Cerebellar nuclear complex (tissue), 1 donor: ENCODE results near the gene ANGPTL4.
"Not testable (repeated sequence)": the region's sequence is repeated elsewhere in the genome, so short reads cannot be mapped to it uniquely, and the experiment has no call there.

Source experiments
- DNase-seq, 2 experiments: peaks; one replicate each; lab custom pipeline; 2025; lab: John Stamatoyannopoulos, UW

Gene ANGPTL4

DNA sequence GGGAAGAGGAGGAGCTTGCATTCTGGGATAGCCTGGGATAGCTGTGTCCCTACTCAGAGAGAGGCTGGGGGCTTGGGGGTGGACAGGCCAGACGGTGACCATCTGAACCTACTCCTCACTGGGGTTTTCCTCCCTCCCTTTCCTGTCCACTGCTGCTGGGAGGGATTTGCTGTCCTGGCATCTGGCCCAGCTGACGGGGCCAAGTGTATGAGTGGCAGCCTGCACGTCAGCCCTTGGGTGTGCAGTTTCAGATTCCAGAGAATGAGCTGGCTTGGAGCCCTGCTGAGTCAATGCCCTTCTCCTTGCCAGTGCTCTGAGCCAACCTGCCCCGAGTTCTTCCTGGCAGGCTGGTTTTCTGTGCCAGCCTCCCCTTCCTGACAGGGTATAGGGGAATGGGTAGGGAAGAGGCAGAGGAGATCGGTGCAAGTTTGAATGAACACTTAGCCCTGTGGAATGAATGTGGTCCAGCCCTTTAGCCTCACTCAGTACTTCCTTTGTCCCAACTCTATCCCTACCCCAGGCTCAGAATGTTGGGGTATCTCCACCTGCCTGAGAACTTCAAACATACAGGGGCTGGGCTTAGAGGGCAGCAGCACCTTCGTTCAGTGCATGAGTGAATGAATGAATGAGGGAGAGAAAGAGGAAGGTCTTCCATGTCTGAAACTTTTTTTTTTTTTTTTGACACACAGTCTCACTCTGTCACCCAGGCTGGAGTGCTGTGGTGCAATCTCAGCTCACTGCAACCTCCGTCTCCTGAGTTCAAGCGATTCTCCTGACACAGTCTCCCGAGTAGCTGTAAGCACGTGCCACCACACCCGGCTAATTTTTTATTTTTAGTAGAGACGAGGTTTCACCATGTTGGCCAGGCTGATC is 1.8 kb upstream of the ANGPTL4 start:
- no peak for DNase-seq

DNA sequence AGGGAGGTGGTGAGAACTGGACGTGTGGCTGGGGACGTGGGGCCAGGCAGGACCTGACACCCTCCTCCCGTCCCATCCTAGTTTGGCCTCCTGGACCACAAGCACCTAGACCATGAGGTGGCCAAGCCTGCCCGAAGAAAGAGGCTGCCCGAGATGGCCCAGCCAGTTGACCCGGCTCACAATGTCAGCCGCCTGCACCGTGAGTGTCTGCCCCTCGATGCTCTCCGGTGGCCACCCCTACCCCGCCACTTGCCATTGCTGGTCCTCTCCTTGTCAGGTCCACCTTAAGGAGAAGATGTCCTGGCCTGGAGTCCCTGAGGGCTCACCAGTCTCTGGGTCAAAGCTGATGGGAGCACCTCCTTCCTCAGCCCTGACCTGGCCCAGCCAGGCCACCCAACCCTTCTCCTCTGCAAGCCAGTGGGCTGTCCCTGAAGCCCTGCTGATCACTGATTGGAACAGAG is 2.2 kb downstream of the ANGPTL4 start:
- DNase-seq = no peak

DNA sequence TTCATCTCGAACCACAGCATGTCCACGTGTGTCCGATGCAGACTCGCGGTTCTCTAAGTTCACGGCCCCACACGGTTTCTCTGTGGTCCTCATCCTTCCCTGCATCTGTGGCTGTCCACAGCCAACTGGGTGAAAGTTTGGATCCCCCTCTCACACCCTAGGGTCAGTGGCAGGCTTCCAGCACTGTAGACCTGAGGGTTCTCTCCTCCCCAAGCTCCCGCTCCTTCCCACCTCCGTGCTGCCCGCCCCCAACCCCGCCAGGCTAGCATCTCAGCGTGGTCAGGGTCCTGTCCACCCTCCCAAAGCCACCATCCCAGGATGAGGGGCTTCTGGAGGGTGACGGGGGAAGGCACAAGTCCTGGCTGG is 3.0 kb downstream of the ANGPTL4 start:
- no peak for DNase-seq

DNA sequence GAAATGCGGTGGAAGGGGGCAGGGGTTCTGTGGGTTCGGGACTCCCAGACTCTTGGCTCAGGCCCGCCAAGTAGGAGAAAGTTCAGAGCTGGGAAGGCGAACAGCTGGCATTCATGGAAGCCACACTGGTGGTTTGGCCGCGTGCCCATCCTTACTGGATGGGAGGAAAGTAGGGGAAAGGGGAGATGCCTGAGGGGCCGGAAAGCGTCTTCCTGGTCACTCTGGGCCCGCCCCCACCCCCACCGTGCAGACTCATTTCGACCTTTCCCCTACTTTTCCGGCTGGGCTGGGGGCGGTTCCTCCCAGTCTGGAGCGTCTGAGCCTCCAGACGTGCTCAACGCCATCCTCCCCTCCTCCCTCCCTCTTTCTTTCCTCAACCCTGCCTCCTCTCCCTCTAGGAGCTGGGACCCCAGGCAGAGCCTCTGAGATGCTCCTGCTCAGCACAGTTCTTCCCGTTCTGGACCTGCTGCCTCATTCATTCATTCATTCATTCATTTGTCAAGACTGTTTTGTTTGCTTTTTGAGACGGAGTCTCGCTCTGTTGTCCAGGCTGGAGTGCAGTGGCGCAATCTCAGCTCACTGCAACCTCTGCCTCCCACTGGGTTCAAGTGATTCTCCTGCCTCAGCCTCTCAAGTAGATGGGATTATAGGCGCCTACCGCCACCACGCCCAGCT is 3.5 kb downstream of the ANGPTL4 start:
- no peak for DNase-seq

DNA sequence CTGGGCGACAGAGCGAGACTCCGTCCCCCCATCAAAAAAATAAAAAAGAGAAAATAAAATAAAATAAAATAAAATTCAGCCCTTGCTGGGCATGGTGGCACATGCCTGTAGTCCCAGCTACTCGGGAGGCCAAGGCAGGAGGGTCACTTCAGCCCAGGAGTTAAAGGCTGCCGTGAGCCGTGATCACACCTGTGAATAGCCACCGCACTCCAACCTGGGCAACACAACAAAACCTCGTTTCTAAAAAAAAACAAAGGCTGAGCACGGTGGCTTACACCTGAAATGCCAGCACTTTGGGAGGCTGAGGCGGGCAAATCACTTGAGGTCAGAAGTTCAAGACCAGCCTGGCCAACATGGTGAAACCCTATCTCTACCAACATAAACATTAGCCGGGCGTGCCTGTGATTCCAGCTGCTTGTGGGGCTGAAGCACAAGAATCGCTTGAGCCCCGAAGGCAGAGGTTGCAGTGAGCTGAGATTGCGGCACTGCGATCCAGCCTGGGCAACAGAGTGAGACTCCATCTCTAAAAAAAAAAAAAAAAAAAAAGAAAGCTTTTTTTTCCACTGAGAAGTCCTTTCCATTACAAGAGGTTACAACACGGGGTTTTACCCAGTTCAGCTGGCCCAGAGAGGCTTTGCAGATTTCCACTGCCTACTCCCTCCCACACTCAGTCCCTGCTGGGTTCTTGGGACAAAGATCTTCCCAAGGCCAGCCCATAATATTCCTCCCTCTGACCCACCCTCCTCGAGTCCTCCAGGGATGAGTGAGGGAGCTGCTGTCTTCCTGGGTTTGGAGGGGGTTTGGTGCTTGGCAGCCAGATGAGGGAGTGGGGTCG is 6.4 kb downstream of the ANGPTL4 start:
- no peak for DNase-seq

DNA sequence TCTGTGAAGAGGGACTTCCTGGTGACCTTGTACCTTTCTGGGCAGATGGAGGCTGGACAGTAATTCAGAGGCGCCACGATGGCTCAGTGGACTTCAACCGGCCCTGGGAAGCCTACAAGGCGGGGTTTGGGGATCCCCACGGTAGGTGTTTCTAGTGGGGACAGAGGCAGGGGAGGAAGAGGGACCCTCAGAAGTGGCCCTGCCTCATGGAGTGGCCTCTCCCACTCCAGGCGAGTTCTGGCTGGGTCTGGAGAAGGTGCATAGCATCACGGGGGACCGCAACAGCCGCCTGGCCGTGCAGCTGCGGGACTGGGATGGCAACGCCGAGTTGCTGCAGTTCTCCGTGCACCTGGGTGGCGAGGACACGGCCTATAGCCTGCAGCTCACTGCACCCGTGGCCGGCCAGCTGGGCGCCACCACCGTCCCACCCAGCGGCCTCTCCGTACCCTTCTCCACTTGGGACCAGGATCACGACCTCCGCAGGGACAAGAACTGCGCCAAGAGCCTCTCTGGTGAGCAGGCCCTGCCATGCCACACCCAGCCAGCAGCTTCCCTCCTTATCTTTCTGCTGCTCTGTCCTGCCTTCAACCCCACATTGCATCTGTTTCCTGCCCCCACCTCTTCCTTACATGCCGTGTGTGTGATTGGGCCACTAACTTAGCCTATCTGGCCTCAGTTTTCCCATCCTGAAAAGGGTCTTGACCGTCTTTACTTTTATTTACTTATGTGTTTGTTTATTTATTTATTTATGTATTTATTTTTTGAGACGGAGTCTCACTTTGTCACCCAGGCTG is 7.3 kb downstream of the ANGPTL4 start:
- DNase-seq = no peak

DNA sequence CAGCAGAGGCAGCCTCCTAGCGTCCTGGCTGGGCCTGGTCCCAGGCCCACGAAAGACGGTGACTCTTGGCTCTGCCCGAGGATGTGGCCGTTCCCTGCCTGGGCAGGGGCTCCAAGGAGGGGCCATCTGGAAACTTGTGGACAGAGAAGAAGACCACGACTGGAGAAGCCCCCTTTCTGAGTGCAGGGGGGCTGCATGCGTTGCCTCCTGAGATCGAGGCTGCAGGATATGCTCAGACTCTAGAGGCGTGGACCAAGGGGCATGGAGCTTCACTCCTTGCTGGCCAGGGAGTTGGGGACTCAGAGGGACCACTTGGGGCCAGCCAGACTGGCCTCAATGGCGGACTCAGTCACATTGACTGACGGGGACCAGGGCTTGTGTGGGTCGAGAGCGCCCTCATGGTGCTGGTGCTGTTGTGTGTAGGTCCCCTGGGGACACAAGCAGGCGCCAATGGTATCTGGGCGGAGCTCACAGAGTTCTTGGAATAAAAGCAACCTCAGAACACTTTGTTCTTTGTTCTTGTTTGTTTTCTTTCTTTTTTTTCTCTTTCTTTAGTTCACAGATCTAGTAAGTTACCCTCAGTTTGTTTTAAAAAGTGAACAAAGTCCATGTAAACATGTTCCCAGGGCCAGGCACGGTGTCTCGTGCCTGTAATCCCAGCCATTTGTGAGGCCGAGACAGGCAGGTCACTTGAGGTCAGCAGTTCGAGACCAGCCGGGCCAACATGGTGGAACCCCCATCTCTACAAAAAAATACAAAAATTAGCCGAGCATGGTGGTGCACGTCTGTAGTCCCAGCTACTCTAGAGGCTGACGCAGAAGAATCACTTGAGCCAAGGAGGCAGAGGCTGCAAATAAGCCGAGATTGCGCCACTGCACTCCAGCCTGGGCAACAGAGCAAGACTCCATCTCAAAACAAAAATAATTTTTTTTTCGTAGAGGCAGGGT is 10.2 kb downstream of the ANGPTL4 start:
- DNase-seq = no peak

DNA sequence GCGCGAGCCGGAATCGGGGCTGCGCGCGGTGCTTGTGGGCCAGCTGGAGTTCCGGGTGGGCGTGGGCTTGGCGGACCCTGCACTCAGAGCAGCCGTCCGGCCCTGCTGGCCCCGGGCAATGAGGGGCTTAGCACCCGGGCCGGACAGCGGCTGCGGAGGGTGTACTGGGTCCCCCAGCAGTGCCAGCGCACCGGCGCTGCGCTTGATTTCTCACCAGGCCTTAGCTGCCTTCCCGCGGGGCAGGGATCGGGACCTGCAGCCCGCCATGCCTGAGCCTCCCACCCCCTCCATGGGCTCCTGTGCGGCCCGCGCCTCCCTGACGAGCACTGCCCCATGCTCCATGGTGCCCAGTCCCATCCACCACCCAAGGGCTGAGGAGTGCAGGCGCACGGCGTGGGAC is 11.8 kb downstream of the ANGPTL4 start:
- DNase-seq = not testable (repeated sequence)

DNA sequence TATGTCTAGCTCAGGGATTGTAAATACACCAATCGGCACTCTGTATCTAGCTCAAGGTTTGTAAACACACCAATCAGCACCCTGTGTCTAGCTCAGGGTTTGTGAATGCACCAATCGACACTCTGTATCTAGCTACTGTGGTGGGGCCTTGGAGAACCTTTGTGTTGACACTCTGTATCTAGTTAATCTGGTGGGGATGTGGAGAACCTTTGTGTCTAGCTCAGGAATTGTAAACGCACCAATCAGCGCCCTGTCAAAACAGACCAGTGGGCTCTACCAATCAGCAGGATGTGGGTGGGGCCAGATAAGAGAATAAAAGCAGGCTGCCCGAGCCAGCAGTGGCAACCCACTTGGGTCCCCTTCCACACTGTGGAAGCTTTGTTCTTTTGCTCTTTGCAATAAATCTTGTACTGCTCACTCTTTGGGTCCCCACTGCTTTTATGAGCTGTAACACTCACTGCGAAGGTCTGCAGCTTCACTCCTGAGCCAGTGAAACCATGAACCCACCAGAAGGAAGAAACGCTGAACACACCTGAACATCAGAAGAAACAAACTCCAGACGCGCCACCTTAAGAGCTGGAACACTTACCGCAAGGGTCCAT is 12.5 kb downstream of the ANGPTL4 start:
- not testable (repeated sequence) for DNase-seq

DNA sequence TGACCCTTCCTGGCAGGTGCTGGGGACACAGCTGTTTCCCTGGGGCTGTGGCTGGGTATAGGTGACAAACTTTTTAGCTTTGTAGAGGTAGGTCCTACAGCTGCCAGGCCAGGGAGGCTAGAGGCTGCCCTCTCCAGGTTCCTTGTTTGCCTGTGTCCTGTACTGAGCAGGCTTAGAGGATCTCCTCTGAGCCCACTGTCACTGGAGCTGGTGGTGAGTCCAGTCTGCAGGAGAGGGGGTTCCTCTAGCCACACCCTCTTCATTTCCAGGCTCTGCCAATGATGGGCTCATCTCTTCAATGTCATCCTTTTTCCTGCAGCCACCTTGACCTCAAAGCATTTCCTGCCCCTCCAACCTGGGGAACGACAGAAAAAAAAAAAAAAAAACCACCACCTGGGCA is 13.6 kb downstream of the ANGPTL4 start:
- DNase-seq = no peak

DNA sequence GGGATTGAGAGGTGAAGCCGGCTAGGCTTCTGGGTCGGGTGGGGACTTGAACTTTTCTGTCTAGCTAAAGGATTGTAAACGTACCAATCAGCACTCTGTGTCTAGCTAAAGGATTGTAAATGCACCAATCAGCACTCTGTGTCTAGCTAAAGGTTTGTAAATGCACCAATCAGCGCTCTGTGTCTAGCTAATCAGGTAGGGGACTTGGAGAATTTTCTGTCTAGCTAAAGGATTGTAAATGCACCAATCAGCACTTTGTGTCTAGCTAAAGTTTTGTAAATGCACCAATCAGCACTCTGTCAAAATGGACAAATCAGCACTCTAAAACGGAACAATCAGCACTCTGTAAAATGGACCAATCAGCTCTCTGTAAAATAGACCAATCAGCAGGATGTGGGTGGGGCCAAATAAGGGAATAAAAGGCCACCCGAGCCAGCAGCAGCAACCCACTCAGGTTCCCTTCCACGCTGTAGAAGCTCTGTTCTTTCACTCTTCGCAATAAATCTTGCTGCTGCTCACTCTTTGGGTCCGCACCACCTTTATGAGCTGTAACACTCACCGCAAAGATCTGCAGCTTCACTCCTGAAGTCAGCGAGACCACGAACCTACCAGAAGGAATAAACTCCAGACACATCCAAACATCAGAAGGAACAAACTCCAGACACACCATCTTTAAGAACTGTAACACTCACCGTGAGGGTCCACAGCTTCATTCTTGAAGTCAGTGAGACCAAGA is 15.4 kb downstream of the ANGPTL4 start:
- not testable (repeated sequence) for DNase-seq

DNA sequence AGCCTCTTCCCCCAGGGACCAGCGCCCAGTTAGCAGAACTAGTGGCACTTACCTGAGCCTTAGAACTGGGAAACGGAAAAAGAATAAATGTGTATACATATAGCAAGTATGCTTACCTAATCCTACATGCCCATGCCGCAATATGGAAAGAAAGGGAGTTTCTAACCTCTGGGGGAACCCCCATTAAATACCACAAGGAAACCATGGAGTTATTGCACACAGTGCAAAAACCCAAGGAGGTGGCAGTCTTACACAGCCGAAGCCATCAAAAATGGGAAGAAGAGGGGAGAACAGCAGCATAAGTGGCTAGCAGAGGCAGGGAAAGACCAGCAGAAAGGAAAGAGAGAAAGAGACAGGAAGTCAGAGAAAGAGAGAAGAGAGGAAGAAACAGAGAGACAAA is 20.6 kb downstream of the ANGPTL4 start:
- not testable (repeated sequence) for DNase-seq

DNA sequence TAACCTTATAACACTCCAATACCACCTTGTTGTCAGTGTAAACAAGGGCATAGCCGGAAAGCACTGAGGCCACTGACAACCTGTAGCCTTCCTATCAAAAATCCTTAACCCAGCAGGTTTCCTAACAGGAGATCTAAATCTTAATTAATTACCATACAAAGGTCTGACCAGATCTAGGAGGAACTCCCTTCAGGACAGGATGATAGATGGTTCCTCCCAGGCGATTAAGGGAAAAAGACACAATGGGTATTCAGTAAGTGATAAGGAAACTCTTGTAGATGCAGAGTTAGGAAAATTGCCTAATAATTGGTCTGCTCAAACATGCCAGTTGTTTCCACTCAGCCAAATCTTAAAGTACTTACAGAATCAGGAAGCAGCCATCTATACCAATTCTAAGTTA is 21.1 kb downstream of the ANGPTL4 start:
- DNase-seq = not testable (repeated sequence)

DNA sequence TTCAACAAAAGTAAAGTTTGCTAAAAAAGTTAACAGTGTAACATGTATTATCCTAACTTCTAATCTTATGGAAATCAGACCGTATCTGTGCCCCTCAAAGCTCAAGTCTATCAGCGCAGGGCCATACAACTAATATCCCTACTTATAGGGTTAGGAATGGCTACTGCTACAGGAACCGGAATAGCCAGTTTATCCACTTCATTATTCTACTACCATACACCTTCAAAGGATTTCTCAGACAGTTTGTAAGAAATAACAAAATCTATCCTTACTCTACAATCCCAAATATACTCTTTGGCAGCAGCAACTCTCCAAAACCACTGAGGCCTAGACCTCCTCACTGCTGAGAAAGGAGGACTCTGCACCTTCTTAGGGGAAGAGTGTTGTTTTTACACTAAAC is 21.6 kb downstream of the ANGPTL4 start:
- DNase-seq = not testable (repeated sequence)

DNA sequence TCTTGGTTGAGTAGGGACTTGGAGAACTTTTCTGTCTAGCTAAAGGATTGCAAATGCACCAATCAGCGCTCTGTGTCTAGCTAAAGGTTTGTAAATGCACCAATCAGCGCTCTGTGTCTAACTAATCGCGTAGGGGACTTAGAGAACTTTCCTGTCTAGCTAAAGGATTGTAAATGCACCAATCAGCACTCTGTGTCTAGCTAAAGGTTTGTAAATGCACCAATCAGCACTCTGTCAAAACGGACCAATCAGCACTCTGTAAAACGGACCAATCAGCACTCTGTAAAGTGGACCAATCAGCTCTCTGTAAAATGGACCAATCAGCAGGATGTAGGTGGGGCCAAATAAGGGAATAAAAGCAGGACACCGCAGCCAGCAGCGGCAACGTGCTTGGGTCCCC is 22.5 kb downstream of the ANGPTL4 start:
- not testable (repeated sequence) for DNase-seq

DNA sequence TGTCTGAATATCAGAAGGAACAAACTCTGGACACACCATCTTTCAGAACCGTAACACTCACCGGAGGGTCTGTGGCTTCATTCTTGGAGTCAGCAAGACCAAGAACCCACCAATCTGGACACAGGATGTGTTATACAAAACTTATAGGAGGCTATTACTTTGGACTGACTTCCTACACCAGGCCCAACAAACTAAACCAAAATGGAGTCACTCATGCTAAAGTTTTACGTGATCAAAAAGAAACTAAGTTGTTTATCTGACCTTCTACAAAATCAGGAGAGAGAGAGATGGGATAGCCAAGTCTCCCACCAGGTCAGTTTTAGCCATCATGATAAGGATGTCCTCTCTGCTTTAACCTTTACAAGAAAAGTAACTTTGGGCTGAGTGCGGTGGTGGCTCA is 23.0 kb downstream of the ANGPTL4 start:
- DNase-seq = no peak

DNA sequence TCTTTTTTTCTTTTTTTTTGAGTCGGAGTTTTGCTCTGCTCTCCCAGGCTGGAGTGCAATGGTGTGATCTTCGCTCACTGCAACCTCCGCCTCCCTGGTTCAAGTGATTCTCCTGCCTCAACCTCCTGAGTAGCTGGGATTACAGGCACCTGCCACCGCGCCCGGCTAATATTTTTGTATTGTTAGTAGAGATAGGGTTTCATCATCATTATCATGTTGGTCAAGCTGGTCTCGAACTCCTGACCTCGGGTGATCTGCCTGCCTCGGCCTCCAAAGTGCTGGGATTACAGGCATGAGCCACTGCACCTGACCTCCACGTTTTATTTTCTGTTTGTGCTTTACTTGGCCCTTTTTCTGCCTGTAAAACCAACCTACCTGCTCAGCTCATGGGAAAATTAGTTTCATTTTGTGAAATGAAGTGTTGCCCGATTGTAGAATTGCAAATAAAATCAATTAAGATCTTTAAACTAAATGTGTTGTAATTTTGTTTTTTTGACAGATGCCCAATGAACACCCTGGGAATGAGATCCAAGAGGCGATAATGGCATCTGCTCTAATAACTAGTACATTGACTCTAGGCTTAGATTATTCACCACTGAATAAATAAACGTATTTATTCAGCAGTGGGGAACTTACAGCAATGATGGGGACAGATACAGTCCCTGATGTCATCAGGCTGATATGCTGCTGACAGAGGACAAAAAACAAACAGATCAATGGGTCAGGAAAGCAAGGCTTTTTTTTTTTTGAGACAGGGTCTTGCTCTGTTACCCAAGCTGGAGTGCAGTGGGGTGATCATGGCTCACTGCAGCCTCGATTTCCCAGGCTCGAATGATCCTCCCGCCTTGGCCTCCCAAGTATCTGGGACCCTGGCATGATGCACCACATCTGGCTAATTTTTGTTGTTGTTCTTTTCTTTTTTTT is 24.0 kb downstream of the ANGPTL4 start:
- DNase-seq = no peak

DNA sequence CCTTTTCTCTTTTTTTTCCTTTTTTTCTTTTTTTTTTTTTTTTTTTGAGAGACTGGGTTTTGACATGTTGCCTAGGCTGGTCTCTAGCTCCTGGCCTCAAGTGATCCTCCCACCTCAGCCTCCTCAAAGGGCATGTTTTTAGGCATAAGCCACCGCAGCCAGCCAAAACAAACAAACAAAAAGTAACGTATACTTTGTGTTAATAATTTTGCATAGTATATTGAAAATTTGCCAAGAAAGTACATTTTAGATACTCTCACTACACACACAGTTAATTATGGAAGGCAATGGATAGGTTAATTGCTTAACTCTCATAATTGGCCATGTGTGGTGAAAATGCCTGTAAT is 24.6 kb downstream of the ANGPTL4 start:
- DNase-seq = no peak
